ENCODE measurements around the gene RAPGEF5.

The RAPGEF5 gene

GRCh38 chr7:22075561-22075960 is 281.4 kb downstream of the RAPGEF5 start:
- TF ChIP-seq POLR2A (IDR thresholded peaks at IDR 0.05; ENCODE audit: low read depth, low read length), result no peak
- FAIRE-seq, result no peak
- DNase-seq (ENCODE audit: insufficient read length, low spot score), result no peak

GRCh38 chr7:22074897-22075296 is 282.1 kb downstream of the RAPGEF5 start:
- DNase-seq (ENCODE audit: insufficient read length, low spot score) (no peak), FAIRE-seq (no peak)
- TF ChIP-seq POLR2A (IDR thresholded peaks at IDR 0.05; ENCODE audit: low read depth, low read length), result no peak
